Kidney epithelial cell (primary cell): ENCODE results near the gene SLC29A2. TPM values are rescaled to one million over a fixed set of nuclear protein-coding genes. Genes with fewer than 3 reads are reported as not detected.

ENCODE experiments used
- DNase-seq: peaks from one replicate; pipeline ENCODE4 v3.0.0-alpha.2; 2010; ENCODE audit warnings: low read depth
- H3K27me3 ChIP-seq: 2 replicates; pipeline ENCODE4 v1.6.0; 2011; ENCODE audit warnings: low read length; ENCODE audit not compliant: control insufficient read depth, insufficient read depth
- H3K36me3 ChIP-seq: 2 replicates; pipeline ENCODE4 v1.5.1; 2011; ENCODE audit warnings: low read length; ENCODE audit not compliant: control insufficient read depth, insufficient read depth
- H3K4me3 ChIP-seq: 2 replicates; pipeline ENCODE4 v1.5.1; 2011; ENCODE audit warnings: low read depth, mild to moderate bottlenecking, control low read depth, low read length
- total RNA-seq: library from RNA; depleted of rRNA; stranded (reverse); fragments of >200 nt; gene quantifications from 2 replicates; pipeline ENCODE4 v1.2.3, GENCODE V29; 2015
- TF ChIP-seq, protein P1 (sequence below): IDR thresholded peaks from 2 replicates; pipeline ENCODE4 v1.5.1; 2011; ENCODE audit warnings: mild to moderate bottlenecking, moderate library complexity, low read length, control low read depth, inconsistent platforms; ENCODE audit not compliant: insufficient read depth, poor library complexity, severe bottlenecking

SLC29A2 gene
- total RNA-seq, 1 donor from 2014 or later = 5.5 TPM

- TF ChIP-seq, protein P1, sequence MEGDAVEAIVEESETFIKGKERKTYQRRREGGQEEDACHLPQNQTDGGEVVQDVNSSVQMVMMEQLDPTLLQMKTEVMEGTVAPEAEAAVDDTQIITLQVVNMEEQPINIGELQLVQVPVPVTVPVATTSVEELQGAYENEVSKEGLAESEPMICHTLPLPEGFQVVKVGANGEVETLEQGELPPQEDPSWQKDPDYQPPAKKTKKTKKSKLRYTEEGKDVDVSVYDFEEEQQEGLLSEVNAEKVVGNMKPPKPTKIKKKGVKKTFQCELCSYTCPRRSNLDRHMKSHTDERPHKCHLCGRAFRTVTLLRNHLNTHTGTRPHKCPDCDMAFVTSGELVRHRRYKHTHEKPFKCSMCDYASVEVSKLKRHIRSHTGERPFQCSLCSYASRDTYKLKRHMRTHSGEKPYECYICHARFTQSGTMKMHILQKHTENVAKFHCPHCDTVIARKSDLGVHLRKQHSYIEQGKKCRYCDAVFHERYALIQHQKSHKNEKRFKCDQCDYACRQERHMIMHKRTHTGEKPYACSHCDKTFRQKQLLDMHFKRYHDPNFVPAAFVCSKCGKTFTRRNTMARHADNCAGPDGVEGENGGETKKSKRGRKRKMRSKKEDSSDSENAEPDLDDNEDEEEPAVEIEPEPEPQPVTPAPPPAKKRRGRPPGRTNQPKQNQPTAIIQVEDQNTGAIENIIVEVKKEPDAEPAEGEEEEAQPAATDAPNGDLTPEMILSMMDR = no peak
- no peak for DNase-seq
These were observed 32.3 kb downstream of the SLC29A2 start for GRCh38 chr11:66339162-66339675.

GRCh38 chr11:66338276-66339161, 33.0 kb downstream of the SLC29A2 start:
- TF ChIP-seq, protein P1 = no peak
- peaks cover 3% of the 10 kb centered on the region for H3K36me3 ChIP-seq
- H3K4me3 ChIP-seq = no peak overlapping the region
- DNase-seq = no peak
- no peaks in the 10 kb centered on the region for H3K27me3 ChIP-seq

More at GRCh38 chr11:66339162-66339675, 32.3 kb downstream of the SLC29A2 start:
- H3K27me3 ChIP-seq = no peaks in the 10 kb centered on the region
- H3K36me3 ChIP-seq = peaks cover 3% of the 10 kb centered on the region
- no peak overlapping the region for H3K4me3 ChIP-seq

- TF ChIP-seq, protein P1 = peak; percentile 2
- DNase-seq = no peak
- H3K4me3 ChIP-seq = no peak overlapping the region
- peaks cover 3% of the 10 kb centered on the region for H3K36me3 ChIP-seq
- H3K27me3 ChIP-seq = no peaks in the 10 kb centered on the region
These were observed 34.3 kb downstream of the SLC29A2 start for GRCh38 chr11:66337103-66337899.

DNA sequence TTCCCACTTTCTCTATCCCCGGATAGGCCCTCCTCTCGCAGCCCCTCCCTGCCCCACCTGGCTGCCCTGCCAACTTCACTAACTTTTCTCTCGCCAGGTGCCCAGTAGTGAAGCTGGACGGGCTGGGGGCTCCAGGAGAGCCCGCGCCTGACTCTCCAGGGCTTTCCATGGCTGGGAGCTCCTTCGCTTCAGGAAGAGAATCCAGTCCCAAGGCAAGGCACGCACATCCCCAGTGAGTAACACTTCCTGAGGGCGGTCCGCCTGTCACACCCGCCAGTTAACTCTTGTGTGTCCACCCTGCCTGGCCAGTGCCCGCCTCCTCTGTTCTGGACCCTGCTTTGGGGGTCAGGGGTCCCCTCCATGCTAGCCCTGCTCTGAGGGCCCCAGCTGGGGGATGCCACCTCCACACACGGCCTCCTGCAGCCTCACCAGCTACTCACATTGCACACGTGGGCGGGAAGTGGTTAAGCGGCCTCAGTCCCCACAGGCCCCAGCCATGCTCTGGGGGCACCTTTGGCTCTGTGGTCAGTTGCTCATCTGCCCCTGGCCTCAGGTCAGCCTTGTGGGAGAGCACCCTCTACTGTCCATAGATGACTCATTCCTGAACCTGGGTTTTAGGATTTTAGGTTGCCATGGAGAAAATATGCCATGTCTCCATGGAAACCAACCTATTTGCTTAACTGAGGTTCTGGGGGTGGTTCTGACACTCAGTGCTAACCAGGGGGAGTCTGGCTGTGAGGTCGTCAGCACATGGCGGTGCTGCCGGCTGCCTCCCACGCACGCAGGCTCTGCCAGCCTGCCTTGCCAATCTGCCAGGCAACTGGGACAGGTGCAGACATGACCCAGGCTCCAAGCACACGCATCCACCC, 35.1 kb downstream of the SLC29A2 start, which contains the start of gene RIN1:
Gene RIN1, minus strand, starts transcription at position 201 of the 869 bp plus-strand sequence. Its CDS starts 32 bp downstream, at position 169.
- TF ChIP-seq, protein P1 = peak; percentile 7
- H3K36me3 ChIP-seq = peaks cover under 1% of the 10 kb centered on the region
- DNase-seq = peak; percentile 94
- H3K4me3 ChIP-seq = peak within 1 kb of the TSS; percentile 63
- H3K27me3 ChIP-seq = no peaks in the 10 kb centered on the region

DNA sequence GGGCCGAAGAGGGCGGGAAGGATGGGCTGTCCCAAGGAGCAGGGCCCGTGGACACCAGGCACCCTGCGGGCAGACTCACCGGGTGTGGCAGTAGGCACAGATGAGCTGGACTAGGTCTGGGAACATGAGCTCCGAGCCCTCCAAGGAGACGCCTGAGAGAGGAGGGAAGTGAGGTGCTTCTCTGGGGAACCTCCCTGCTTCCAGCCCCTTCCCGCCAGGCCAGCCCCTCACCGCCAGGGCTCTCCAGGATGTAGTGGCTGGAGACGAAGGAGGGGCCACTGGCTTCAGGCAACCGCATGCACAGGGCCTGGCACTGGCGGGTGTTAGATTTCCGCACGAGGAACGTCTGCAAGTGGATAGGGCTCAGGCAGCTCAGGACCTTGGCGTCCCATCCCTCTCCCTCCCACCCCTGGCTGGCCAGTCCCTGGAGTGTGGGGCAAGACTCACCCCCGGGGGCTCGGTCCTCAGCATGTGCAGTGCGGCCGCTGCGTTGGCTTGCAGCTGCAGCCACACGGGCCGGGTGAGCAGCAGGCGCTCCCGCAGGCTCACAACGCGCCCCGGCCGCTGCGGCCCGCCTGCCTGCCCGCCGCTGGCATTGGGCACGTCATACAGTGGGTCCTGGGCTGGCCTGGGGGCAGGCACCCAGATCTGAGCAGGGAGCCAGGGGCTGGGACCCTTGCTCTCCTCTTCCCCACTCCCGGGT, 35.9 kb downstream of the SLC29A2 start:
- no peak for DNase-seq
- peak overlapping the region; percentile 63 for H3K4me3 ChIP-seq
- TF ChIP-seq, protein P1 = peak; percentile 11
- no peaks in the 10 kb centered on the region for H3K36me3 ChIP-seq
- no peaks in the 10 kb centered on the region for H3K27me3 ChIP-seq
